ENCODE measurements around the gene CNBP. TPM values are rescaled to one million over a fixed set of nuclear protein-coding genes. Genes with fewer than 3 reads are reported as not detected.
"Not testable (repeated sequence)": the region's sequence is repeated elsewhere in the genome, so short reads cannot be mapped to it uniquely, and the experiment has no call there.

Gene CNBP
- total and polyA plus RNA-seq, 12 donors, result 296 to 804 (median 454) TPM

DNA sequence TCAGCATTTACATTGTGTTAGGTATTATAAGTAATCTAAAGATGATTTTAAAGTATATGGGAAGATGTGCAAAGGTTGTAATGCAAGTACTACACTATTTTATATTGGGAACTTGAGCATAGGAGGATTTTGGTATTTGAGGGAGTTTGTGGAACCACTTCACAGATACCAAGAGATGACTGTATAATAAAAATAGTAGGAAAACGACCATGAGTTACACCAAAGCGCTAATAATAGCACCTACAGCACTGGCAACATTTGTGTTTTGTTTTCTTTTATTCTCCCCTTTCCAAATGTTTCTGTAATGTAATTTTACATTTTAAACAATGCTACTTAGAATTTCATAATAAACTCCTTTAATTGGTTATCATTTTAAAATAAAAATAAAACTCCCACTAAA lies 10.5 kb downstream of the CNBP start:
- no peaks in the 10 kb centered on the region for H3K9me3 ChIP-seq (replicated peaks in 1 of 3)
- peaks cover 49 to 56% of the 10 kb centered on the region in 2 donors for H3K4me1 ChIP-seq (replicated peaks in 1 of 2)
- 36 to 41% (median 38%) methylated on average over 2 of the region's 2 CpGs for WGBS, 4 donors
- DNase-seq, result no peak
- intact Hi-C loops (cut with DNase I), result no loop called here
- H3K27ac ChIP-seq, result peak overlapping the region in 1 of 5 donors; percentile 48
- peaks cover 0 to 43% of the 10 kb centered on the region in 2 donors for H3K36me3 ChIP-seq (replicated peaks in 1 of 2)
- TF ChIP-seq, protein P1, sequence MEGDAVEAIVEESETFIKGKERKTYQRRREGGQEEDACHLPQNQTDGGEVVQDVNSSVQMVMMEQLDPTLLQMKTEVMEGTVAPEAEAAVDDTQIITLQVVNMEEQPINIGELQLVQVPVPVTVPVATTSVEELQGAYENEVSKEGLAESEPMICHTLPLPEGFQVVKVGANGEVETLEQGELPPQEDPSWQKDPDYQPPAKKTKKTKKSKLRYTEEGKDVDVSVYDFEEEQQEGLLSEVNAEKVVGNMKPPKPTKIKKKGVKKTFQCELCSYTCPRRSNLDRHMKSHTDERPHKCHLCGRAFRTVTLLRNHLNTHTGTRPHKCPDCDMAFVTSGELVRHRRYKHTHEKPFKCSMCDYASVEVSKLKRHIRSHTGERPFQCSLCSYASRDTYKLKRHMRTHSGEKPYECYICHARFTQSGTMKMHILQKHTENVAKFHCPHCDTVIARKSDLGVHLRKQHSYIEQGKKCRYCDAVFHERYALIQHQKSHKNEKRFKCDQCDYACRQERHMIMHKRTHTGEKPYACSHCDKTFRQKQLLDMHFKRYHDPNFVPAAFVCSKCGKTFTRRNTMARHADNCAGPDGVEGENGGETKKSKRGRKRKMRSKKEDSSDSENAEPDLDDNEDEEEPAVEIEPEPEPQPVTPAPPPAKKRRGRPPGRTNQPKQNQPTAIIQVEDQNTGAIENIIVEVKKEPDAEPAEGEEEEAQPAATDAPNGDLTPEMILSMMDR (IDR thresholded peaks at IDR 0.05), result no peak
- no peak for TF ChIP-seq POLR2A (IDR thresholded peaks at IDR 0.05)
- peak overlapping the region in 1 of 4 donors; percentile 17 for H3K4me3 ChIP-seq
- H3K27me3 ChIP-seq, result no peaks in the 10 kb centered on the region

DNA sequence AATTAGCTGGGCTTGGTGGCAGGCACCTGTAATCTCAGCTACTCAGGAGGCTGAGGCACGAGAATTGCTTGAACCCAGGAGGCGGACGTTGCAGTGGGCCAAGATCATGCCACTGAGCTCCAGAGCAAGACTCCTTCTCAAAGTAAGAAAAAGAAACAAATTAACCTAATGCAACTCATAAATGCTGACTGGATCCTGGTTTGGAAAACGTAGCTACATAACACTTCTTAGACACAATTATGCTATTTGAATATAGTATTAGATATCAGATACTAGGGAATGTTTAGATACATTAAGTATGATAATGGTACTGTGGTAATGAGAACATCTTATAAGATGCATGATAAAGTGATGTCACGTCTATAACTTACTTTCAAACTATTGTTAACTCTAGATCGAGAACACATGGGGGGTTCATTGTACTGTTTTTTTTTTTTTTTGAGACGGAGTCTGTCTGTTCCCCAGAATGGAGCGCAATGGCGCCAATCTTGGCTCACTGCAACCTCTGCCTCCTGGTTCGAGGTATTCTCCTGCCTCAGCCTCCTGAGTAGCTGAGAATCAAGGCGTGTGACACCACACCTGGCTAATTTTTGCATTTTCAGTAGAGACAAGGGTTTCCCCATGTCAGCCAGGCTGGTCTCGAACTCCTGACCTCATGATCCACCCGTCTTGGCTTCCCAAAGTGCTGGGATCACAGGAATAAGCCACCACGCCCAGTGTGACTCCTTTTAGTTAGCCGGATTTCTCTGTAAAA lies 16.9 kb downstream of the CNBP start:
- 84 to 89% (median 87%) methylated on average over 15 of the region's 15 CpGs for WGBS, 4 donors
- Histone ChIP-seq H3K4me1 (replicated peaks in 1 of 2) (peaks cover 6 to 12% of the 10 kb centered on the region in 2 donors), H3K4me3 (no peak overlapping the region), H3K27me3 (no peaks in the 10 kb centered on the region), H3K9me3 (replicated peaks in 1 of 3) (no peaks in the 10 kb centered on the region), H3K27ac (no peak overlapping the region), H3K36me3 (replicated peaks in 1 of 2) (peaks cover 0 to 60% of the 10 kb centered on the region in 2 donors)
- TF ChIP-seq, protein P1 (IDR thresholded peaks at IDR 0.05), result no peak
- TF ChIP-seq POLR2A (IDR thresholded peaks at IDR 0.05), result no peak
- intact Hi-C loops (cut with DNase I), result no loop called here
- DNase-seq, result no peak

DNA sequence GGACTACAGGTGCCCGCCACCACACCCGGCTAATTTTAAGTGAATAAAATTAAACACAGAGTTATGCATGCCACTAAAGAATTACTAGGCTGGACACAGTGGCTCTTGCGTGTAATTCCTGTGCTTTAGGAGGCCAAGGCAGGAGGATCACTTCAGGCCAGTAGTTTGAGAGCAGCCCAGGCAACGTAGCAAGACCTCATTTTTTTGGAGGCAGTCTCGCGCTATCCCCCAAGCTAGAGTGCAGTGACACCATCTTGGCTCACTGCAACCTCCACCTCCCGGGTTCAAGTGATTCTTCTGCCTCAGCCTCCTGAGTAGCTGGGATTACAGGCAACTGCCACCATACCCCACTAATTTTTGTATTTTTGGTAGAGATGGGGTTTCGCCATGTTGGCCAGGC lies 18.1 kb downstream of the CNBP start:
- H3K4me1 ChIP-seq (replicated peaks in 1 of 2); H3K27ac ChIP-seq; intact Hi-C loops (cut with DNase I); DNase-seq; H3K27me3 ChIP-seq; H3K4me3 ChIP-seq; H3K9me3 ChIP-seq (replicated peaks in 1 of 3): not testable (repeated sequence)
- 90 to 96% (median 91%) methylated on average over 8 of the region's 8 CpGs for WGBS, 4 donors
- peaks cover 0 to 48% of the 10 kb centered on the region in 2 donors for H3K36me3 ChIP-seq (replicated peaks in 1 of 2)

DNA sequence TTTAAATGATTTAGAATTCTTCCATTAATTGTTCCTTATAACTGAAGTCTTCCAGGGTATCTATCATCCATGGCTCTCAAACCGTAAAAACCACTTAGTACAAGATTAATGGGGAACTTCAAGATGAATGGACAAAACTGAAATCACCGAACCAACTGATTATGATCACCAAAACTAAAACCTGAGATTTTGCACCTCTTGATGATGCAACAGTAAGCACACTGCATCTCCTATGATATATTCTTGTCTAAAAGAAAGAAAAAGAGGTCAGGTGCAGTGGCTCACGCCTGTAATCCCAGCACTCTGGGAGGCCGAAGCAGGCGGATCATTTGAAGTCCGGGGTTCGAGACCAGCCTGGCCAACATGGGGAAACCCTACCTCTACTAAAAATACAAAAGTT lies 19.2 kb downstream of the CNBP start:
- Histone ChIP-seq H3K9me3 (replicated peaks in 1 of 3) (no peaks in the 10 kb centered on the region), H3K27me3 (no peaks in the 10 kb centered on the region), H3K4me3 (no peak overlapping the region), H3K27ac (no peak overlapping the region), H3K36me3 (replicated peaks in 1 of 2) (peaks cover 0 to 37% of the 10 kb centered on the region in 2 donors), H3K4me1 (replicated peaks in 1 of 2) (peaks cover 11 to 14% of the 10 kb centered on the region in 2 donors)
- 80 to 85% (median 81%) methylated on average over 7 of the region's 7 CpGs for WGBS, 4 donors
- intact Hi-C loops (cut with DNase I), result no loop called here
- TF ChIP-seq POLR2A (IDR thresholded peaks at IDR 0.05), result no peak
- TF ChIP-seq, protein P1 (IDR thresholded peaks at IDR 0.05), result no peak
- no peak for DNase-seq
